Measurements from ENCODE around the gene CYFIP1.

DNA sequence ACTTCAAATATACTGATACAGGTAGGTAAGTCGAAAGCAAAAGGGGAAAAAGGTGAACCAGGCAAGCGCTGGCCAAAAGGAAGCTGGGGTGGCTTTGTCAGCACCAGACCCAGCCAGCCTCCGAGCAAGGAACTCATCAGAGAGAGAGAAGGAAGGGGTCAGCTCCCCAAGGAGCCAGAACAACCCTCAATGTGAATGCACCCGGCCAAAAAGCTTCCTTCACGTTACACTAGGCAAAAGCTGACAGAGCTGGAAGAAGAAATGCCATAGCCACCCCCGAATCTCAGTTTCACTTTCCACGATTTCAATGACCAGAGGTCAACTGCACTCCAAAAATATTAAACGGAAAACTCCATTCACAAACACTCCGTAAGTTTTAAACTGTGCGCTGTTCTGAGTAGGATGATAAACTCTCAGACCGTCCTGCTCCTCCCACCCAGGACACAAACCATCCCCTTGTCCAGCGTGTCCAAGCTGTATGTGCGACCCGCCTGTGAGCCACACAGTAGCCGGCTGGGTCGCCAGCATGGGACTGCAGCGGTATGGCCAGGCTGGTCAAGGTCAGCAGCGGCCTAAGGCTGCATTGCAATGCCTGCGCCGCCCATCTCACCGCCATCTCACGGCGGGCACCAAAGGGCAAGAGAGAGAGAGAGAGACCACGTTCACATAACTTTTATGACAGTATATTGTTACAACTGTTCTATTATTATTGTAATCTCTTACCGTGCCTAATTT lies 29.7 kb downstream of the CYFIP1 start:
- TF ChIP-seq, protein P1, sequence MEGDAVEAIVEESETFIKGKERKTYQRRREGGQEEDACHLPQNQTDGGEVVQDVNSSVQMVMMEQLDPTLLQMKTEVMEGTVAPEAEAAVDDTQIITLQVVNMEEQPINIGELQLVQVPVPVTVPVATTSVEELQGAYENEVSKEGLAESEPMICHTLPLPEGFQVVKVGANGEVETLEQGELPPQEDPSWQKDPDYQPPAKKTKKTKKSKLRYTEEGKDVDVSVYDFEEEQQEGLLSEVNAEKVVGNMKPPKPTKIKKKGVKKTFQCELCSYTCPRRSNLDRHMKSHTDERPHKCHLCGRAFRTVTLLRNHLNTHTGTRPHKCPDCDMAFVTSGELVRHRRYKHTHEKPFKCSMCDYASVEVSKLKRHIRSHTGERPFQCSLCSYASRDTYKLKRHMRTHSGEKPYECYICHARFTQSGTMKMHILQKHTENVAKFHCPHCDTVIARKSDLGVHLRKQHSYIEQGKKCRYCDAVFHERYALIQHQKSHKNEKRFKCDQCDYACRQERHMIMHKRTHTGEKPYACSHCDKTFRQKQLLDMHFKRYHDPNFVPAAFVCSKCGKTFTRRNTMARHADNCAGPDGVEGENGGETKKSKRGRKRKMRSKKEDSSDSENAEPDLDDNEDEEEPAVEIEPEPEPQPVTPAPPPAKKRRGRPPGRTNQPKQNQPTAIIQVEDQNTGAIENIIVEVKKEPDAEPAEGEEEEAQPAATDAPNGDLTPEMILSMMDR (IDR thresholded peaks at IDR 0.05) = no peak
- no peak for TF ChIP-seq ZFX (IDR thresholded peaks at IDR 0.05; ENCODE audit: borderline replicate concordance)

Measured in 22Rv1 (cell line).